Activated T-helper 17 cell treated with anti-CD3 and anti-CD28 coated beads, Interleukin-2, amount 50 U/mL, for 72 hours (primary cell): ENCODE data around the gene TTF2. TPM values are rescaled to one million over a fixed set of nuclear protein-coding genes. Genes with fewer than 3 reads are reported as not detected.

ENCODE experiments used
- ATAC-seq: fragments of 150-1000 bp; cut with Tn5 transposase; replicated peaks from 2 replicates; pipeline ENCODE4 v1.10.0; 2021; ENCODE audit warnings: mild to moderate bottlenecking, moderate library complexity
- H3K27ac Mint-ChIP-seq: one replicate; pipeline ENCODE4 v1.8.0; 2022; ENCODE audit warnings: mixed read lengths
- H3K27me3 Mint-ChIP-seq: one replicate; pipeline ENCODE4 v1.8.0; 2022; ENCODE audit warnings: mixed read lengths
- H3K36me3 Mint-ChIP-seq: one replicate; pipeline ENCODE4 v1.8.0; 2022; ENCODE audit warnings: low read depth, mild to moderate bottlenecking, mixed read lengths
- H3K4me1 Mint-ChIP-seq: one replicate; pipeline ENCODE4 v1.8.0; 2022; ENCODE audit warnings: mixed read lengths
- H3K4me3 Mint-ChIP-seq: one replicate; pipeline ENCODE4 v1.8.0; 2022; ENCODE audit warnings: mild to moderate bottlenecking, mixed read lengths
- H3K9me3 Mint-ChIP-seq: one replicate; pipeline ENCODE4 v1.8.0; 2022; ENCODE audit warnings: mixed read lengths
- total RNA-seq, 2 donors: library from RNA; stranded (reverse); gene quantifications; one replicate each; pipeline ENCODE4 v1.2.3, GENCODE V29; 2022

TTF2 gene
- total RNA-seq, 2 donors from 2014 or later: 71.4 to 98.0 TPM

DNA sequence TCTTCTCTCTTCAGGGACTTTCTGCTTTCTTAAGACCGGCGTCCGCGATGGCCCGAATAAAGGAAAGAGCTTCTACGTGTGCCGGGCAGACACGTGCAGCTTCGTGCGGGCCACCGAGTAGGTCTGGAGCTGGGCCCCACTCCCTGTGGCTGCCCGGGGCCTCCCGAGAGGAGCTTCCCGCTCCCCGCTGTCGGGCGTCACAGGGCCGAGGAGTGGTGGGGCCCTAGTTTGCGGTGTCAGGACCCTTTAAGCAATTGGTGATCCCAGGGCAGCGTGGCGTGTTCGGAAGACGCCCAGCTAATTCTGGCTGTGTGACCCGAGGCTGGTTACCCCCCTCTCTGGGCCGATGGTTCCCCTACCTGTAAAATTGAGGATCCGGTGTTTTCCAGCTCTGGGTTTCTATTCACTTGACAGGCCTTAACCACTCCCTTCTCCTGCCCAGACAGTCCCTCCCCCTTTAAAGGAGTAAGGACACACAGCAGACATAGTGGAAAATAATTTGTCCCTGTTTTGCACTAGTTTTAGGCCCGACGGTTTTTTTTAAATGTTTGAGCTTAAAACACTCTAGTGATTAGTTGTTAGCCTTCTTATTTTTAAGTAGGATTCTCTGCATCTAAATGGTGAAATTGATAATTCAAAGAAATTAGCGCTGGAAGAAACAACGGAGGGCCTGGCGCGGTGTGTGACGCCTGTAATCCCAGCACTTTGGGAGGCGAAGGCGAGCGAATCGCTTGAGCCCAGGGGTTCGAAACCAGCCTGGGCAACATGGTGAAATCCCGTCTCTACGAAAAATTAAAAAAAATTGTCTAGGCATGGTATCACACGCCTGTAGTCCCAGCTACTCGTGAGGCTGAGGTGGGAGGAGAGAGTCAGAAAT, 553 bp downstream of the TTF2 start:
- no peaks in the 10 kb centered on the region for H3K9me3 Mint-ChIP-seq
- peaks cover 30% of the 10 kb centered on the region for H3K4me1 Mint-ChIP-seq
- no peak overlapping the region for H3K4me3 Mint-ChIP-seq
- no peak overlapping the region for H3K27ac Mint-ChIP-seq
- peak; percentile 16 for ATAC-seq
- H3K36me3 Mint-ChIP-seq: peaks cover 52% of the 10 kb centered on the region
- no peaks in the 10 kb centered on the region for H3K27me3 Mint-ChIP-seq

DNA sequence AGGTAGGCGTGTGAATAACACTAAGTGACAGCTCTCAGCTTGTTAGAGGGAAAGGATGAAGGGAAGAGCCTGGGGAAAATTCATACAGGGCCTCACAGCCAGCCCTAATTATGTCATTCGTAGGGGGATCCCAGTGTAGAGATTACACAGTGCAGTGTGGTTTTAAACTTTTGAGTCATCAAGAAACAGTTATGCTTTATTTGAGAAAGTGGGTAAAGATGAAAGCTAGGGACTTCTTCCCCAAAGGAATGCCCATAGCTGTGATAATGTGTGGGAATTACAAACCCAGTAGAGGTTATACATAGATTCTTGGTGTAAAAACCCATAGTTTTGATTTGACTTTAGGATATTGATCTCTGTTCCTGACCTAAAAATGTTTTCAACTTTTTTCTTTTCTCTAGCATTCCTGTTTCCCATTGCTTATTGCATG, 1.9 kb downstream of the TTF2 start:
- H3K4me1 Mint-ChIP-seq: peaks cover 30% of the 10 kb centered on the region
- no peaks in the 10 kb centered on the region for H3K9me3 Mint-ChIP-seq
- ATAC-seq: peak; percentile 55
- H3K27me3 Mint-ChIP-seq: no peaks in the 10 kb centered on the region
- H3K27ac Mint-ChIP-seq: peak overlapping the region; percentile 0
- H3K4me3 Mint-ChIP-seq: no peak overlapping the region
- peaks cover 65% of the 10 kb centered on the region for H3K36me3 Mint-ChIP-seq

DNA sequence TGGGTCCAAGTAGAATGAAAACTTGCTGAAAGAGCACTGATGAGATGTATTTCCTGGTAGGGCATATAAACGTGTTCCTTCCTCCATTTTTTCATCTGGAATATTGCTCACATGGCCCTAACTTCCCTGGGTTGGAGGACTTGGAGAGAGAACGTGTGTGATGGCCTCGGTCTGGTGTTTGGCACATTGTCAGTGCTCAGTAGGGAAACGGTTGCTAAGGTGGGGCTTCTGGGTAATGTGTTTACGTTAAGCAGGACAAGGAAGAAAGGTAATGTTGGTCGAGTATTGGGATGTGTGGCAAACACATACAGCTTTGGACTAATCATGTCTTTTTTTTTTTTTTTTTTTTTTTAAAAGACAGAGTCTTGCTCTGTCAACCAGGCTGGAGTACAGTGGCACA, 6.2 kb downstream of the TTF2 start:
- H3K4me1 Mint-ChIP-seq: peaks cover 38% of the 10 kb centered on the region
- no peaks in the 10 kb centered on the region for H3K27me3 Mint-ChIP-seq
- no peaks in the 10 kb centered on the region for H3K9me3 Mint-ChIP-seq
- no peak overlapping the region for H3K27ac Mint-ChIP-seq
- peaks cover 99% of the 10 kb centered on the region for H3K36me3 Mint-ChIP-seq
- no peak overlapping the region for H3K4me3 Mint-ChIP-seq
- no peak for ATAC-seq

DNA sequence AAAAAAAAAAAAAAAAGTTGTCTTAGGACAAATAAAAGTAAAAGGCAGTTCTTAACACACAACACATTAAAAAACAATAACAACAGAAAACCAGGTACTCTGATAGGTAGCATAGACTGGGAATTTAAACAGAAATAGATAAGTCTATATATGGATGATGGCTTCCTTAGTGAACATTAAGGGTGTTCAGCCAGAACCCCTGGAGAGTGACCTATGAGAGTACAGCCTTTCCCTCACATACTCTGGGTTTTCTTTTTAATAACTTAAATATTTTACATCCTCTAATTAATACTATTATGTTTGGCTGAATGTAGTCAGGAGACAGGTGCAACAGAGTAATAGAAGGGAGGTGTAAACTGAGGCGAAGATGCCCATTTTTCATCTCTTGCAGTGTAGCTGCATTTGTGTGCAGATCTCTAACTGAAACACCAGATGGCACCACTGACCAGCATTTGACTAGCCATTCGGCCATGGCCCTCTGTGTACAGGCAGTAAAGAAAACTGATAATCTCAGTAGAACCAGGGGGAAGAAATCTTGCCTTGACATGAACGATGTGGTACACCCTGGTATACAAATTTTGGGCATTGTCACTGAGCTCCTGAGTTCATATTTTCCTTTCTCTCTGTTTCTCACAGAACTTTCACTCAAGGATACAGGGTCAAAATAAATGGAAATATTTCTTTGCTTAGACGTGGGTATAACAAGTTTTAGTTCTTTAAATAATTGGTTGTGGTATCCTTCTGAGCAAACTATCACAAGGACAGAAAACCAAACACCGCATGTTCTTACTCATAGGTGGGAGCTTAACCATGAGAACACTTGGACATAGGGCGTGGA, 7.6 kb downstream of the TTF2 start:
- Mint-ChIP-seq H3K27ac (no peak overlapping the region), H3K9me3 (no peaks in the 10 kb centered on the region), H3K4me1 (peaks cover 34% of the 10 kb centered on the region), H3K27me3 (no peaks in the 10 kb centered on the region), H3K36me3 (peaks cover 99% of the 10 kb centered on the region), H3K4me3 (no peak overlapping the region)
- ATAC-seq: peak; percentile 71

DNA sequence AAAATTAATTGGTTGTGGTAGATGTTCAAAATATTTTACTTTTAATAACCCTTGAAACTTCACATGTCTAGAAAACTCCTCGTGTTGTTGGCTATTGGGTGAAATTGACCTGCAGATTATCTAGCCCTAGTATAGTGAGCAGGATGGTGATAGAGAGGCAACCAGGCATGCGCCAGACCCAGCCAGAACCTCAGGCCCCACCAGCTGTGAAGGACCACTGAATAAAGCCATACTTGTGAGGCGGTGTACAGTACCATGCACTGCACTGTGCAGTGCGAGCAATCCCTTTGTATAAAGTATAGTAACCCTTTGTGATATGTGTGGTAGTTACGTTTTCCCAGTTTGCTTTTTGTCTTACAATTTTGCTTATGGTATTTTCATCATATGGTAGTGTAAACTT, 8.5 kb downstream of the TTF2 start:
- ATAC-seq: no peak
- peaks cover 28% of the 10 kb centered on the region for H3K4me1 Mint-ChIP-seq
- no peaks in the 10 kb centered on the region for H3K9me3 Mint-ChIP-seq
- H3K27ac Mint-ChIP-seq: no peak overlapping the region
- H3K4me3 Mint-ChIP-seq: no peak overlapping the region
- H3K36me3 Mint-ChIP-seq: peaks cover 99% of the 10 kb centered on the region
- no peaks in the 10 kb centered on the region for H3K27me3 Mint-ChIP-seq

DNA sequence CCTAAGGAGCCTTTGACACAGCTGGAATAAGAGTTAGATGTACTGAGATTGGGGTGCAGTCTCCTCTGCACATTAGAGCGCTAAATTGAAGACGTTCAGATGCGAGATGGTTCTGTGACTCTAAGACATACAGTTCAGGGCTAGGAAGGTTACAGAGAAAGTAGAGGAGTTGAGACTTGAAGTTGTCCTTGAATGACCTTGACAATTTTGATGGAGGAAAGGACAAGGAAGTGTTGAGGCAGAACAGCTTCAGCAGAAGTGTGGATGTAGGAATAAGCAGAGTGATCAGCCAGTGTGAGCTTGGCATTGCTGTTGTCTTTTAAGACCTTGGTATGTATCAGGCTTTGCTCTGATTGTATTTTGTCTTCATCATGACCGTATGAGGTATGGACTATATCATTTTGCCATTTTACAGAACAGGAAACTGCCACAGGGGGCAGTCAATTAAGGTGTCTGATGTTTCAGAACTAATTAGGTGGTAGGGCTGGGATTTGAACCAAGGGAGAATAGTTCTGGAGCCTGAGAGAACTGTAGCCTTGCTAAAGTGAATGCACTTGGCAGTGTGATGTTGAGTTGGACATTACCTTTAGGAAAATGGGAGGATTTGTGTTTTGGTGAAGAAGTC, 9.2 kb downstream of the TTF2 start:
- Mint-ChIP-seq H3K27me3 (no peaks in the 10 kb centered on the region), H3K4me1 (peaks cover 25% of the 10 kb centered on the region), H3K36me3 (peaks cover 99% of the 10 kb centered on the region), H3K27ac (peak overlapping the region; percentile 3), H3K4me3 (peak overlapping the region; percentile 9), H3K9me3 (no peaks in the 10 kb centered on the region)
- ATAC-seq: no peak

DNA sequence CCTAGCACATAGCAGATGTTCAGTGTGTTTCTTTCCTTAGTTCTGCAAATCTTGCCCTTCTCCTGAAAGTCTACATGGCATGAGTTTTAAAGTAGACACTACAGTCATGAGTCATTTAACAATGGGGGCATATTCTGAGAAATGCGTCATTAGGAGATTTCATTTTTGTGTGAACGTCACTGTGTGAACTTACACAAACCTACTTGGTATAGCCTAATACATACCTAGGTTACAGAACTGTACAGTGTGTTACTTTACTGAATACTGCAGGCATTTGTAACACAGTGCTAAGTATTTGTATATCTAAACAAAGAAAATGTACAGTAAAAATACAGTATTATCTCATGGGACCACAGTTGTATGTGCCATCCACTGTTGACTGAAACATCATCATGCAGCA, 10.0 kb downstream of the TTF2 start:
- H3K36me3 Mint-ChIP-seq: peaks cover 99% of the 10 kb centered on the region
- peaks cover 25% of the 10 kb centered on the region for H3K4me1 Mint-ChIP-seq
- peak; percentile 95 for ATAC-seq
- no peaks in the 10 kb centered on the region for H3K9me3 Mint-ChIP-seq
- H3K27ac Mint-ChIP-seq: peak overlapping the region; percentile 21
- H3K27me3 Mint-ChIP-seq: no peaks in the 10 kb centered on the region
- peak overlapping the region; percentile 9 for H3K4me3 Mint-ChIP-seq

DNA sequence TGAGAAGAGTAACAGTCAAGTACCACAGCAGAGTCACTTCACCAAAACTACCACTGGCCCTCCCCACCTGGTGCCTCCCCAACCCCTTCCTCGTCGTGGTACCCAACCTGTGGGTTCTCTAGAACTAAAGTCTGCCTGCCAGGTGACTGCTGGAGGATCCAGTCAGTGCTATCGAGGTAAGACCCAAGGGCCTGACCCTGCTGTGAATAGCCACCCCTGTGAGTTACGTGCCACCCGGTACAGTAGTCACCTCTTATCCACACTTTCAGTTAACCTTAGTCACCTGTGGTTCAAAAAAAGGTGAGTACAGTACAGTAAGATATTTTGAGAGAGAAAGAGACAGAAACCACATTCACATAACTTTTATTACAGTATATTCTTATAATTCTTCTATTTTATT, 16.5 kb downstream of the TTF2 start:
- no peaks in the 10 kb centered on the region for H3K9me3 Mint-ChIP-seq
- peak; percentile 60 for ATAC-seq
- no peaks in the 10 kb centered on the region for H3K27me3 Mint-ChIP-seq
- H3K4me1 Mint-ChIP-seq: peaks cover 28% of the 10 kb centered on the region
- peak overlapping the region; percentile 55 for H3K4me3 Mint-ChIP-seq
- H3K27ac Mint-ChIP-seq: peak overlapping the region; percentile 90
- peaks cover 100% of the 10 kb centered on the region for H3K36me3 Mint-ChIP-seq

DNA sequence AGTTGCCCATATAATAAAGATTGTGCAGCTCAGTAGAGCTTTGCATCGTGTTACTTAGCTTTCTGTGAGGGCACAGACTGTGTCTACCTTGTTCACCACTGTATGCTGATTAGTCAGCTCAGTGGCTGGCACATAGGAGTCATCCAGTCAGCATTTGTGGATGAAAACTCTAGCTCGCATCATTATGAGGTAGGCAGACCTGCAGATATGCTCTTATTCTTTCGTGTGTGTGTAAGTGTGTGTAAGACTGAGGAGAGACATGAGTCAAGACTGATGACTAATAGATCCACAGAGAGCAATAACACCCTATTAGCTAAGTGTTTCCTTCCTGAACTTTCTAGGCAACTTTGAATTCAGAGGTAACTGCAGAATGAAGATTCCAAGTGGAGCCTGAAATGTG, 17.1 kb downstream of the TTF2 start:
- H3K27me3 Mint-ChIP-seq: no peaks in the 10 kb centered on the region
- no peaks in the 10 kb centered on the region for H3K9me3 Mint-ChIP-seq
- H3K4me3 Mint-ChIP-seq: peak overlapping the region; percentile 55
- peak; percentile 99 for ATAC-seq
- H3K4me1 Mint-ChIP-seq: peaks cover 26% of the 10 kb centered on the region
- peak overlapping the region; percentile 90 for H3K27ac Mint-ChIP-seq
- H3K36me3 Mint-ChIP-seq: peaks cover 100% of the 10 kb centered on the region

DNA sequence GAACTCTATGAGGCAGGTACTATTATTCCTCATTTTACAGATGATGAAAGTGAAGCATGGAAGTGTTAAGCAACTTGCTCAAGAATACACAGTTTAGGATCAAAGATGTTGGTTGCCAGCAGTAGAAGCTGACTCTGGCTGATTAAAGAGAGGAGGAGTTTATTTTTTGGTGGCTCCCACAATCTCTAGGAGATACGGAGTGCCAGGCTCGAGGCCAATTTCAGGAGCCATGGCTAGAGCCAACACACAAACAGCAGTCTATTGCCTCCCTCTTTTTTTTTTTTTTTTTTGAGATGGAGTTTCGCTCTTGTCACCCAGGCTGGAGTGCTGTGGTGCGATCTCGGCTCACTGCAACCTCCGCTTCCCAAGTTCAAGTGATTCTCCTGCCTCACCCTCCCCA, 19.6 kb downstream of the TTF2 start:
- peaks cover 100% of the 10 kb centered on the region for H3K36me3 Mint-ChIP-seq
- peaks cover 34% of the 10 kb centered on the region for H3K4me1 Mint-ChIP-seq
- H3K9me3 Mint-ChIP-seq: no peaks in the 10 kb centered on the region
- no peaks in the 10 kb centered on the region for H3K27me3 Mint-ChIP-seq
- no peak overlapping the region for H3K27ac Mint-ChIP-seq
- ATAC-seq: no peak
- H3K4me3 Mint-ChIP-seq: no peak overlapping the region

DNA sequence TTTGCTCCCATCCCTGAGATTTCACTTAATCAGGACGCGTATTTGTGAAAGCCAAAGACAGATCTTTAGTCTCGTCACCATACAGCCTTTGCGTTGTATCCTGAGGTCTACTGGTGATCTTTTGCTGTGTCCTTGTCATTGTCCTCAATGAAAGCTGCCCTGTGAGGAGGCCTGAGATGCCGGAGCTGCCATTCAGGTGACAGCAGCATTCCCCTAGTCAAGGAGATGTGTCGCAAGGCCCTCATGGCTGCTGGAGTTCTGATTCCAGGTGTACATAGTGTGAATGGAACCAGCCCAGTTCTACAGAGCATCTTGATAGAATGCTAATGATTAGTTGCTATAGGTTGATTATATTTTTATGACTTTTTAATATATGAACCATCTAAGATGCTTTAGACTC, 24.1 kb downstream of the TTF2 start:
- peak overlapping the region; percentile 48 for H3K4me3 Mint-ChIP-seq
- no peak for ATAC-seq
- H3K27me3 Mint-ChIP-seq: no peaks in the 10 kb centered on the region
- H3K4me1 Mint-ChIP-seq: peaks cover 12% of the 10 kb centered on the region
- no peaks in the 10 kb centered on the region for H3K9me3 Mint-ChIP-seq
- no peak overlapping the region for H3K27ac Mint-ChIP-seq
- H3K36me3 Mint-ChIP-seq: peaks cover 97% of the 10 kb centered on the region

DNA sequence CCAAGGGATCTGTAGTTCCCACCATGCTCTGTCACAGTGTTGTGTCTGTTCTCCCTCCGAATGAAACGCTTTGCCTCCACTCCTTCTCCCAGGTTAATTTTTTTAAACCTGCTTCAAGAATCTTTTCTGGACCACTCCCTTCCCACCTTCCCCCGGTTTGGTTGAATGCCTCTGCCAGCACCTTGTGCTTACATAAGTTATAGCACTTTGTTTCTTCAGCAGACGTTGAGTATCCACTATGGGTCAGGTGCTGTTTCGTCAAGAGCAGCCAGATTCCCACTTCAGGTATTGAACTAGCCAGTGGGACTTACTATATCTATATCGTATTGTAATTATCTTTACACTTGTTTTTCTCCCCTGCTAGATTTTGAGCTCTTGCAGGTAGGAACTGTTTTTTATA, 27.6 kb downstream of the TTF2 start:
- no peak overlapping the region for H3K27ac Mint-ChIP-seq
- no peak for ATAC-seq

DNA sequence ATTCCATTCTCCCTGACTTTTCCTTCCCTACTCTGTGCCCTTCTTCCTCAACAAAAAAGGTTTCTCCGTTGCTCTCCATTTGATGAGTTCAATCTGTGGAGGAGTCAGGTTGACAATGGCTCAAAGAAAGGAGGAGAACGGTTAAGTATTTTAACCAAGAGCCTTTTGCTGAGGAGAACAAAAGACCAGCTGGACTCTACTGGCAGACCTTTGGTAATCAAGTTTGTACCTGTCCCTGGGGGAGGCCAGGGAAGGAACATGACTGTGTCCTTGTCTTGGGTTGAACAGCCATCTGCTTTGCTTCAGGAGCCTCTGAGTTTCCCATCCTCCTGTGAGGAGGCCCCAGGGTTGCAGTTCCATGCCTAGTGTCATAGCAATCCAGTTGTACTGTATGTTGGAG, 29.9 kb downstream of the TTF2 start:
- H3K9me3 Mint-ChIP-seq: no peaks in the 10 kb centered on the region
- H3K27ac Mint-ChIP-seq: no peak overlapping the region
- no peak for ATAC-seq
- H3K36me3 Mint-ChIP-seq: peaks cover 97% of the 10 kb centered on the region
- H3K4me1 Mint-ChIP-seq: peaks cover 9% of the 10 kb centered on the region
- no peaks in the 10 kb centered on the region for H3K27me3 Mint-ChIP-seq
- no peak overlapping the region for H3K4me3 Mint-ChIP-seq

More for the DNA sequence above, 27.6 kb downstream of the TTF2 start:
- Mint-ChIP-seq H3K4me3 (no peak overlapping the region), H3K27me3 (no peaks in the 10 kb centered on the region), H3K36me3 (peaks cover 97% of the 10 kb centered on the region), H3K9me3 (no peaks in the 10 kb centered on the region), H3K4me1 (peaks cover 14% of the 10 kb centered on the region)

DNA sequence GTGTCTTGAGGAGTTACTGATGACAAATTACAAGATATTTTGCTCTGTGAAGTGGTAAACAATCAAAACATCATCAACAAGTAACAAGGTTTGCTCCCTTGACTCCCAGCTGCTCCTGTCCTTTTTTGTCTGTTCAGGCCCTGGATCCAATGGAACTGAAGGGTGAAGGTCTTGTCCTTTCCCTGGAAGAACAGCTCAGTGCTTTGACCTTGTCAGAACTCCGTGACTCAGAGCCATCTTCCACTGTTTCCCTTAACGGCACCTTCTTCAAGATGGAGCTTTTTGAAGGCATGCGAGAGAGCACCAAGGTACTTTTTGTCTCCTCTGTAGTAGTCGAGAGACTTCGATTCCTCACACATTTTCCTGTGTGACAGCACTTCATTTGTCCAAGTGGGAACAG, 32.5 kb downstream of the TTF2 start:
- no peak for ATAC-seq
- Mint-ChIP-seq H3K9me3 (no peaks in the 10 kb centered on the region), H3K36me3 (peaks cover 99% of the 10 kb centered on the region), H3K4me1 (peaks cover 9% of the 10 kb centered on the region), H3K4me3 (no peak overlapping the region), H3K27ac (peak overlapping the region; percentile 42), H3K27me3 (no peaks in the 10 kb centered on the region)
